HepG2 (cell line): Measurements from ENCODE around the gene PSKH1. TPM values are rescaled to one million over a fixed set of nuclear protein-coding genes. Genes with fewer than 3 reads are reported as not detected.

Source experiments
- FLYWCH1 ChIP-seq: sonication (generic); formaldehyde crosslinking; IDR thresholded peaks from 2 replicates; pipeline ENCODE4 v1.8.1; 2023; ENCODE audit warnings: mild to moderate bottlenecking, missing genetic modification reagents
- GZF1 ChIP-seq: sonication (generic); formaldehyde crosslinking; IDR thresholded peaks from 2 replicates; pipeline ENCODE4 v1.5.1; 2020; ENCODE audit warnings: mild to moderate bottlenecking, missing genetic modification reagents
- HNRNPK ChIP-seq: fragments of 200-400 bp; formaldehyde crosslinking; IDR thresholded peaks from 2 replicates; pipeline ENCODE4 v1.6.1; 2018; ENCODE audit warnings: low read length, low read depth, moderate library complexity, mild to moderate bottlenecking; ENCODE audit not compliant: poor library complexity, severe bottlenecking
- KLF12 ChIP-seq: sonication (generic); formaldehyde crosslinking; IDR thresholded peaks from 2 replicates; pipeline ENCODE4 v1.4.0; 2020; ENCODE audit warnings: missing genetic modification reagents, borderline replicate concordance
- NAIF1 ChIP-seq: sonication (generic); formaldehyde crosslinking; IDR thresholded peaks from 2 replicates; pipeline ENCODE4 v1.5.0; 2020; ENCODE audit warnings: mild to moderate bottlenecking, missing genetic modification reagents, borderline replicate concordance
- NFYC ChIP-seq: IDR thresholded peaks from 2 replicates; pipeline ENCODE4 v1.6.1; 2016; ENCODE audit warnings: missing genetic modification reagents, missing compliant biosample characterization
- NR0B2 ChIP-seq: sonication (generic); formaldehyde crosslinking; IDR thresholded peaks from 2 replicates; pipeline ENCODE4 v1.4.0; 2020; ENCODE audit warnings: mild to moderate bottlenecking, missing genetic modification reagents
- POLR2AphosphoS5 ChIP-seq: IDR thresholded peaks from 2 replicates; pipeline ENCODE4 v1.6.1; 2012; ENCODE audit warnings: low read depth, low read length
- RXRB ChIP-seq: IDR thresholded peaks from 2 replicates; pipeline ENCODE4 v1.6.1; 2016; ENCODE audit warnings: borderline replicate concordance, missing genetic modification reagents, missing compliant biosample characterization
- SMYD3 ChIP-seq: sonication (generic); formaldehyde crosslinking; IDR thresholded peaks from 2 replicates; pipeline ENCODE4 v1.8.1; 2023; ENCODE audit warnings: mild to moderate bottlenecking, missing genetic modification reagents
- TBX3 ChIP-seq: fragments of 450-650 bp; IDR thresholded peaks from 2 replicates; pipeline ENCODE4 v1.6.1; 2017; ENCODE audit warnings: antibody characterized with exemption, mild to moderate bottlenecking, inconsistent platforms, borderline replicate concordance
- TRAFD1 ChIP-seq: sonication (generic); formaldehyde crosslinking; IDR thresholded peaks from 2 replicates; pipeline ENCODE4 v1.5.1; 2020; ENCODE audit warnings: missing genetic modification reagents, mild to moderate bottlenecking, borderline replicate concordance
- YEATS4 ChIP-seq: sonication (generic); formaldehyde crosslinking; IDR thresholded peaks from 2 replicates; pipeline ENCODE4 v1.4.0; 2020; ENCODE audit warnings: missing genetic modification reagents, borderline replicate concordance
- ZBTB39 ChIP-seq: sonication (generic); formaldehyde crosslinking; IDR thresholded peaks from 2 replicates; pipeline ENCODE4 v1.5.0; 2020; ENCODE audit warnings: missing genetic modification reagents
- ZNF17 ChIP-seq: sonication (generic); formaldehyde crosslinking; IDR thresholded peaks from 2 replicates; pipeline ENCODE4 v1.5.0; 2020; ENCODE audit warnings: mild to moderate bottlenecking, missing genetic modification reagents
- ZNF343 ChIP-seq: sonication (generic); formaldehyde crosslinking; IDR thresholded peaks from 2 replicates; pipeline ENCODE4 v1.4.0; 2020; ENCODE audit warnings: mild to moderate bottlenecking, missing genetic modification reagents
- ZNF614 ChIP-seq: IDR thresholded peaks from 2 replicates; pipeline ENCODE4 v1.6.1; 2018; ENCODE audit warnings: missing biosample characterization, missing genetic modification reagents, inconsistent platforms, borderline replicate concordance
- ZNF672 ChIP-seq: sonication (generic); formaldehyde crosslinking; IDR thresholded peaks from 2 replicates; pipeline ENCODE4 v1.8.1; 2022; ENCODE audit warnings: missing genetic modification reagents
- polyA plus RNA-seq, 8 experiments: library from polyadenylated mRNA; depleted of rRNA in 3 of 8; stranded (reverse) in 7 of 8; unstranded in 1 of 8; fragments of >200 nt; fragmentation: Illumina TruSeq in 4 of 8; extraction: Trizol in 4 of 8; gene quantifications; 2 replicates each; pipeline versions ENCODE4 v1.2.1 to v1.2.3, GENCODE V29; 2011 to 2016; ENCODE audit warnings: low read depth in 4 of 8, missing spikeins in 1 of 8, mixed read lengths in 1 of 8; ENCODE audit not compliant: insufficient read depth in 1 of 8
- total RNA-seq, 5 experiments: library from RNA; depleted of rRNA; stranded (reverse); fragments of >200 nt; fragmentation: Illumina TruSeq; extraction: Trizol; gene quantifications; 2 replicates each; pipeline ENCODE4 v1.2.3, GENCODE V29; 2016; ENCODE audit warnings: low read depth in 1 of 5
- TF ChIP-seq, protein P1 (sequence below): sonication (generic); formaldehyde crosslinking; IDR thresholded peaks from 2 replicates; pipeline ENCODE4 v1.8.0; 2022; ENCODE audit warnings: low read depth, missing genetic modification reagents
- TF ChIP-seq, protein P2 (sequence below): sonication (generic); formaldehyde crosslinking; IDR thresholded peaks from 2 replicates; pipeline ENCODE4 v1.4.0; 2020; ENCODE audit warnings: low read depth, missing genetic modification reagents

PSKH1 gene
- total and polyA plus RNA-seq, 2 of the 13 experiments (the other 11 are each of a cell fraction or from before 2014, with no cell fraction given): 8.4 to 19.1 TPM

- TF ChIP-seq RXRB (CRISPR knock-in tag) (no peak), ZNF343 (no peak), NFYC (no peak), TRAFD1 (CRISPR knock-in tag) (no peak; the same call in none of the 2 replicates), NAIF1 (no peak), YEATS4 (no peak), SMYD3 (CRISPR knock-in tag) (no peak), ZNF672 (no peak), ZNF17 (CRISPR knock-in tag) (no peak), ZBTB39 (CRISPR knock-in tag) (no peak), TBX3 (no peak), NR0B2 (CRISPR knock-in tag) (peak; percentile 70), FLYWCH1 (CRISPR knock-in tag) (no peak), ZNF614 (CRISPR knock-in tag) (0 out of 2 replicates have a peak, but pooled peaks have one; percentile 10), POLR2AphosphoS5 (no peak), KLF12 (CRISPR knock-in tag) (no peak), HNRNPK (no peak), GZF1 (CRISPR knock-in tag) (no peak)
- TF ChIP-seq, protein P1, sequence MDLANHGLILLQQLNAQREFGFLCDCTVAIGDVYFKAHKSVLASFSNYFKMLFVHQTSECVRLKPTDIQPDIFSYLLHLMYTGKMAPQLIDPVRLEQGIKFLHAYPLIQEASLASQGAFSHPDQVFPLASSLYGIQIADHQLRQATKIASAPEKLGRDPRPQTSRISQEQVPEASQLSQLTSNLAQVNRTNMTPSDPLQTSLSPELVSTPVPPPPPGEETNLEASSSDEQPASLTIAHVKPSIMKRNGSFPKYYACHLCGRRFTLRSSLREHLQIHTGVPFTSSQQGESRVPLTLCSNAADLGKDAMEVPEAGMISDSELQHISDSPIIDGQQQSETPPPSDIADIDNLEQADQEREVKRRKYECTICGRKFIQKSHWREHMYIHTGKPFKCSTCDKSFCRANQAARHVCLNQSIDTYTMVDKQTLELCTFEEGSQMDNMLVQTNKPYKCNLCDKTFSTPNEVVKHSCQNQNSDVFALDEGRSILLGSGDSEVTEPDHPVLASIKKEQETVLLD: no peak
- TF ChIP-seq, protein P2, sequence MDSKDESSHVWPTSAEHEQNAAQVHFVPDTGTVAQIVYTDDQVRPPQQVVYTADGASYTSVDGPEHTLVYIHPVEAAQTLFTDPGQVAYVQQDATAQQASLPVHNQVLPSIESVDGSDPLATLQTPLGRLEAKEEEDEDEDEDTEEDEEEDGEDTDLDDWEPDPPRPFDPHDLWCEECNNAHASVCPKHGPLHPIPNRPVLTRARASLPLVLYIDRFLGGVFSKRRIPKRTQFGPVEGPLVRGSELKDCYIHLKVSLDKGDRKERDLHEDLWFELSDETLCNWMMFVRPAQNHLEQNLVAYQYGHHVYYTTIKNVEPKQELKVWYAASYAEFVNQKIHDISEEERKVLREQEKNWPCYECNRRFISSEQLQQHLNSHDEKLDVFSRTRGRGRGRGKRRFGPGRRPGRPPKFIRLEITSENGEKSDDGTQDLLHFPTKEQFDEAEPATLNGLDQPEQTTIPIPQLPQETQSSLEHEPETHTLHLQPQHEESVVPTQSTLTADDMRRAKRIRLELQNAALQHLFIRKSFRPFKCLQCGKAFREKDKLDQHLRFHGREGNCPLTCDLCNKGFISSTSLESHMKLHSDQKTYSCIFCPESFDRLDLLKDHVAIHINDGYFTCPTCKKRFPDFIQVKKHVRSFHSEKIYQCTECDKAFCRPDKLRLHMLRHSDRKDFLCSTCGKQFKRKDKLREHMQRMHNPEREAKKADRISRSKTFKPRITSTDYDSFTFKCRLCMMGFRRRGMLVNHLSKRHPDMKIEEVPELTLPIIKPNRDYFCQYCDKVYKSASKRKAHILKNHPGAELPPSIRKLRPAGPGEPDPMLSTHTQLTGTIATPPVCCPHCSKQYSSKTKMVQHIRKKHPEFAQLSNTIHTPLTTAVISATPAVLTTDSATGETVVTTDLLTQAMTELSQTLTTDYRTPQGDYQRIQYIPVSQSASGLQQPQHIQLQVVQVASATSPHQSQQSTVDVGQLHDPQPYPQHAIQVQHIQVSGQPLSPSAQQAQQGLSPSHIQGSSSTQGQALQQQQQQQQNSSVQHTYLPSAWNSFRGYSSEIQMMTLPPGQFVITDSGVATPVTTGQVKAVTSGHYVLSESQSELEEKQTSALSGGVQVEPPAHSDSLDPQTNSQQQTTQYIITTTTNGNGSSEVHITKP: 0 out of 2 replicates have a peak, but pooled peaks have one; percentile 23
Observed at GRCh38 chr16:67936880-67937605, 44.0 kb downstream of the PSKH1 start (continued).
